Colonic mucosa (tissue), 4 donors: ENCODE results near the gene MME. TPM values are rescaled to one million over a fixed set of nuclear protein-coding genes. Genes with fewer than 3 reads are reported as not detected.

Experiments
- DNase-seq: peaks from one replicate; pipeline ENCODE4 v3.0.0-alpha.2; 2020
- H3K27ac ChIP-seq: fragments of 200-600 bp; one replicate; pipeline ENCODE4 v1.8.0; 2021
- H3K27me3 ChIP-seq: fragments of 200-600 bp; one replicate; pipeline ENCODE4 v1.8.0; 2021
- H3K36me3 ChIP-seq: fragments of 200-600 bp; one replicate; pipeline ENCODE4 v1.8.0; 2021
- H3K4me1 ChIP-seq: fragments of 200-600 bp; one replicate; pipeline ENCODE4 v1.8.0; 2021; ENCODE audit warnings: mild to moderate bottlenecking
- H3K4me3 ChIP-seq: fragments of 200-600 bp; one replicate; pipeline ENCODE4 v1.8.0; 2021
- H3K9ac ChIP-seq, 2 donors: one replicate each; pipeline ENCODE4 v1.7.0; 2013; ENCODE audit warnings: control low read depth in 2 of 2, low read depth in 2 of 2, low read length in 2 of 2
- H3K9me3 ChIP-seq: fragments of 200-600 bp; one replicate; pipeline ENCODE4 v1.8.0; 2021
- CTCF ChIP-seq: fragments of 200-600 bp; IDR thresholded peaks from one replicate; pipeline ENCODE4 v1.8.0; 2022; ENCODE audit warnings: antibody characterized with exemption, mild to moderate bottlenecking
- intact Hi-C: fragments of 100-400 bp; cut with DNase I; formaldehyde crosslinking; loops from one replicate; pipeline ENCODE4 v1.14.1; 2022
- total RNA-seq, 2 donors: library from RNA; stranded (reverse); fragmentation: NEBNext Ultra II Directional in 1 of 2; extraction: Animal tissue kit (Norgen Biotek cat#: 25700) in 1 of 2; gene quantifications; one replicate each; pipeline ENCODE4 v1.2.1, GENCODE V29; 2021
- donor health status: healthy.
- donor health status: DM: no; HTN: no; CAD: no.
- donor health status: DM: no; HTN: no; CAD: no.

Gene MME
- total RNA-seq, 2 donors from 2014 or later = 1.4 to 2.6 TPM

GRCh38 chr3:155037508-155038202 is 42.5 kb upstream of the MME start:
- intact Hi-C loops = no loop called here
- Histone ChIP-seq H3K9me3 (no peaks in the 10 kb centered on the region), H3K9ac (no peak overlapping the region), H3K4me3 (no peak overlapping the region), H3K36me3 (no peaks in the 10 kb centered on the region), H3K27ac (no peak overlapping the region), H3K4me1 (no peaks in the 10 kb centered on the region), H3K27me3 (no peaks in the 10 kb centered on the region)
- no peak for DNase-seq
- no peak for TF ChIP-seq CTCF

- no peaks in the 10 kb centered on the region for H3K4me1 ChIP-seq
- TF ChIP-seq CTCF = no peak
- no peaks in the 10 kb centered on the region for H3K9me3 ChIP-seq
- intact Hi-C loops = no loop called here
- H3K36me3 ChIP-seq = no peaks in the 10 kb centered on the region
- DNase-seq = no peak
- no peak overlapping the region for H3K4me3 ChIP-seq
- no peak overlapping the region for H3K27ac ChIP-seq
- no peaks in the 10 kb centered on the region for H3K27me3 ChIP-seq
- no peak overlapping the region for H3K9ac ChIP-seq
Measured at GRCh38 chr3:155038203-155038554, 41.9 kb upstream of the MME start.

- no peaks in the 10 kb centered on the region for H3K4me1 ChIP-seq
- H3K9ac ChIP-seq = no peak overlapping the region
- no peak overlapping the region for H3K27ac ChIP-seq
- no peaks in the 10 kb centered on the region for H3K36me3 ChIP-seq
- TF ChIP-seq CTCF = no peak
- DNase-seq = no peak
- intact Hi-C loops = no loop called here
- no peaks in the 10 kb centered on the region for H3K9me3 ChIP-seq
- H3K4me3 ChIP-seq = no peak overlapping the region
- H3K27me3 ChIP-seq = no peaks in the 10 kb centered on the region
Measured at GRCh38 chr3:155046935-155047334, 33.2 kb upstream of the MME start.

GRCh38 chr3:155047672-155048071 is 32.4 kb upstream of the MME start:
- no peak overlapping the region for H3K27ac ChIP-seq
- intact Hi-C loops = no loop called here
- H3K9ac ChIP-seq = no peak overlapping the region
- no peaks in the 10 kb centered on the region for H3K4me1 ChIP-seq
- no peaks in the 10 kb centered on the region for H3K9me3 ChIP-seq
- no peak for DNase-seq
- H3K4me3 ChIP-seq = no peak overlapping the region
- H3K36me3 ChIP-seq = no peaks in the 10 kb centered on the region
- no peaks in the 10 kb centered on the region for H3K27me3 ChIP-seq
- no peak for TF ChIP-seq CTCF

GRCh38 chr3:155049959-155050358 is 30.2 kb upstream of the MME start:
- Histone ChIP-seq H3K4me3 (no peak overlapping the region), H3K27ac (no peak overlapping the region), H3K9me3 (no peaks in the 10 kb centered on the region), H3K4me1 (no peaks in the 10 kb centered on the region), H3K36me3 (no peaks in the 10 kb centered on the region), H3K27me3 (no peaks in the 10 kb centered on the region), H3K9ac (no peak overlapping the region)
- TF ChIP-seq CTCF = no peak
- intact Hi-C loops = no loop called here
- DNase-seq = no peak
